GM21576 (cell line): ENCODE data around the gene UBE2D3.

Experiments
- ATAC-seq: cut with Tn5 transposase; IDR thresholded peaks from one replicate; pipeline ENCODE4 v1.9.1; 2021; ENCODE audit warnings: mild to moderate bottlenecking, moderate library complexity; ENCODE audit not compliant: unreplicated experiment

UBE2D3 gene

DNA sequence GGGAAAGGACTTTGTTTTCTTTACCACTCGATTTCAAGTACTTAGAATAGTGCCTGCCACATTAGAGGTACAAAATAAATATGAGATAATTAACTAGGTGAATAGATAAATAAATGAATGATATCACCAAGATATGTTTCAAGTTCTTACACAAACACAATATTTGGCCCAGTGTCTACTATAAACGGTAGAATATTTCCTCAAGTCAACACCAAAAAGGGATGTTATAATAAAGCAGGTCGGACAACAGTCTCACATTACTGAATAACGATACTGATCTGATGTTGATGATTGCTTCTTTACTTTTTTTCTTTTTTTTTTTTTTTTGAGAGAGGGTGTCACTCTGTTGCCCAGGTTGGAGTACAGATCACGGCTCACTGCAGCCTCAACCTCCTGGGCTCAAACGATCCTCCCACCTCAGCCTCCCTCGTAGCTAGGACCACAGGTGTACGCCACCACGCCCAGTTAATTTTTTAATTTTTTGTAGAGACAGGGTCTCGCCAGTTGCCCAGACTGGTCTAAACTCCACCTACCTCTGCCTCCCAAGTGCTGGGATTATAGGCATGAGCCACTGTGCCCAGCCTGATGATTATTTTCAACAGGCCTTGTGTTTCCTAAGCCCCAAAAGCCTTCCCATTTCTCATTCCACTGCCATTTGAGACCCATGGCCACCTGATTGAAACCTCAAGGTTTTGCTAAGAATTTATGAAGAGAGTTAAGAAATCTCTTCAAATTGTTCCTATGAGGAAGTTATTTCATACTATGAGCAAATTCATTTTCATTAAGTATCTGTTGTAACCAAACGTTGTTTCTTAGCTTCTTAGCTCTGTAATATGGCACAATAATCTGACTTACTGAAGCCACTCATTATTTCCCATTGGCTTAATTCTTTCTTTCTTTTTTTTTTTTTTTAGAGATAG lies 68.8 kb downstream of the UBE2D3 start:
- no peak for ATAC-seq

DNA sequence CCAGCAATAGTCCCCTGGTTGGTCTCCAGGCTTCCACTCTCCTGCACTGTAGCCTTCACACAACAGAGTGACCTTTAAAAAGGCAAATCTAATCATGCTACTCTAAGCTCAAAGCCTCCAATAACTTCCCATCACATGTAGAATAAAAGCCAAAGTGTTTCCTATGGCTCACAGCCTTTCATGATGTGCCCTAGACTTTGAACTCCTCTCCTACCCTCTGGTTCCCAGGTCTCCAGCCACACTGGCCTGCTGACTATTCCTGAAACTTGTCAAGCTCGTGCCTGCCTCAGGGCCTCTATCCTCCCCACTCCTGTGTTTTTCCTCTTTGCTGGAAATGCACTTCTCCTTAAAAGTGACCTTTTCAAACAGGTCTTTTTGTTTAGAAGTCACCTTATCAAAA lies 69.7 kb downstream of the UBE2D3 start:
- no peak for ATAC-seq

DNA sequence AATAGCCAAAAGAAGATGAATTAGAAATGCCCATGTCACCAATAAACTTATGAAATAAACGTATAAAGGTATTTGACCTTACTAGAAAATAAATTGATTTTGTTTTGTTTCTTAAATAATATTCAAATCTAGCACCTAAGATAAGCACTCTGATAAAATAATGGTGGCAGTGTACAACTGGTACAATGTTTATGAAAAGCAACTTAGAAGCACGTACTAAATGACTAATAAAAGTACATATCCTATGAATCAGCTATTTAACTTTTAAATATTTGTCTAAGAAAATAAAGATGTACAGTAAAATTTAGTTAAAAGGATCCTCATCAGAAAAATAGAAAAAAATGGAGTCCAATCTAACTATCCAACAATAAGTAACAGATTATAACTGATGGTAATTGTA lies 73.3 kb downstream of the UBE2D3 start:
- ATAC-seq: no peak

DNA sequence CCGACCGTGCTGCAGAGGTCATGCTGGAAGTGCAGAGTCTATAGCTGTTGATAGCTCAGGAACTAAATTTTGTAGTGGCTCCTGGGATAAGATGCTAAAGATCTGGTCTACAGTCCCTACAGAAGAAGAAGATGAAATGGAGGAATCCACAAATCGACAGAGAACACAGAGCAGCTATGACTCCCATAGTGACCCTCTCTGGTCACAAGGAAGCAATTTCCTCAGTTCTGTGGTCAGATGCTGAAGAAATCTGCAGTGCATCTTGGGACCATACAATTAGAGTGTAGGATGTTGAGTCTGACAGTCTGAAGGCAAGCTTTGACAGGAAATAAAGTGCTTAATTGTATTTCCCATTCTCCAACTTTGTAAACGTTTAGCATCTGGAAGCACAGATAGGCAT lies 75.4 kb downstream of the UBE2D3 start:
- no peak for ATAC-seq
